Liver (tissue), 9 donors: ENCODE data around the gene WAPL. TPM values are rescaled to one million over a fixed set of nuclear protein-coding genes. Genes with fewer than 3 reads are reported as not detected.

ENCODE experiments used
- DNase-seq: peaks from one replicate; pipeline ENCODE4 v3.0.0-alpha.2; 2017; ENCODE audit warnings: low spot score
- H3K27ac ChIP-seq, 2 donors: one replicate each; pipeline ENCODE4 v1.7.0; 2013; ENCODE audit warnings: inconsistent platforms in 2 of 2, low read length in 2 of 2, control low read depth in 1 of 2, low read depth in 1 of 2, mild to moderate bottlenecking in 1 of 2
- H3K27me3 ChIP-seq, 4 donors: one replicate each; pipeline versions ENCODE4 v1.6.1 to v1.7.0; 2013; ENCODE audit warnings: low read length in 3 of 4, inconsistent platforms in 1 of 4, mild to moderate bottlenecking in 1 of 4, moderate library complexity in 1 of 4; ENCODE audit not compliant: control insufficient read depth in 4 of 4, insufficient read depth in 4 of 4
- H3K36me3 ChIP-seq, 4 donors: one replicate each; pipeline versions ENCODE4 v1.6.1 to v1.7.0; 2013; ENCODE audit warnings: low read length in 3 of 4, mild to moderate bottlenecking in 3 of 4, low read depth in 1 of 4, moderate library complexity in 1 of 4; ENCODE audit not compliant: control insufficient read depth in 4 of 4, insufficient read depth in 3 of 4
- H3K4me1 ChIP-seq, 4 donors: one replicate each; pipeline versions ENCODE4 v1.6.1 to v1.7.0; 2013; ENCODE audit warnings: low read length in 3 of 4, mild to moderate bottlenecking in 3 of 4, moderate library complexity in 1 of 4; ENCODE audit not compliant: control insufficient read depth in 4 of 4, insufficient read depth in 4 of 4
- H3K4me3 ChIP-seq, 3 donors: one replicate each; pipeline versions ENCODE4 v1.6.1 to v1.7.0; 2013; ENCODE audit warnings: low read length in 3 of 3, control low read depth in 1 of 3, low read depth in 1 of 3, mild to moderate bottlenecking in 1 of 3
- H3K9ac ChIP-seq, 2 donors: one replicate each; pipeline ENCODE4 v1.7.0; 2013; ENCODE audit warnings: low read length in 2 of 2, mild to moderate bottlenecking in 2 of 2, moderate library complexity in 2 of 2, control low read depth in 1 of 2, low read depth in 1 of 2
- H3K9me3 ChIP-seq, 4 donors: one replicate each; pipeline versions ENCODE4 v1.6.1 to v1.7.0; 2013; ENCODE audit warnings: low read length in 3 of 4; ENCODE audit not compliant: control insufficient read depth in 4 of 4
- EGR1 ChIP-seq, 2 donors: IDR thresholded peaks; 2 replicates each; pipeline ENCODE4 v1.6.1; 2016 to 2018; ENCODE audit warnings: antibody characterized with exemption in 2 of 2, low read depth in 2 of 2
- FOXA1 ChIP-seq: IDR thresholded peaks from 2 replicates; pipeline ENCODE4 v1.6.1; 2016; ENCODE audit warnings: antibody characterized with exemption
- FOXA2 ChIP-seq: IDR thresholded peaks from 2 replicates; pipeline ENCODE4 v1.6.1; 2016; ENCODE audit warnings: antibody characterized with exemption
- GABPA ChIP-seq, 2 donors: IDR thresholded peaks in 1 of 2; conservative IDR thresholded peaks in 1 of 2; 2 replicates each; pipeline ENCODE4 v1.6.1; 2016; ENCODE audit warnings: antibody characterized with exemption in 2 of 2, mild to moderate bottlenecking in 1 of 2, moderate library complexity in 1 of 2
- HNF4A ChIP-seq, 2 donors: conservative IDR thresholded peaks; 2 replicates each; pipeline ENCODE4 v1.6.1; 2016; ENCODE audit warnings: antibody characterized with exemption in 2 of 2, mild to moderate bottlenecking in 2 of 2
- HNF4G ChIP-seq: IDR thresholded peaks from 2 replicates; pipeline ENCODE4 v1.6.1; 2016; ENCODE audit warnings: antibody characterized with exemption
- JUND ChIP-seq, 2 donors: IDR thresholded peaks; 2 replicates each; pipeline ENCODE4 v1.6.1; 2016; ENCODE audit warnings: antibody characterized with exemption in 2 of 2
- NR2F2 ChIP-seq: IDR thresholded peaks from 2 replicates; pipeline ENCODE4 v1.6.1; 2016; ENCODE audit warnings: antibody characterized with exemption
- RAD21 ChIP-seq, 2 donors: IDR thresholded peaks; 2 replicates each; pipeline ENCODE4 v1.6.1; 2016; ENCODE audit warnings: antibody characterized with exemption in 2 of 2, mild to moderate bottlenecking in 2 of 2
- RXRA ChIP-seq, 2 donors: IDR thresholded peaks; 2 replicates each; pipeline ENCODE4 v1.6.1; 2017 to 2018; ENCODE audit warnings: antibody characterized with exemption in 2 of 2, mild to moderate bottlenecking in 1 of 2
- SP1 ChIP-seq: IDR thresholded peaks from 2 replicates; pipeline ENCODE4 v1.6.1; 2018; ENCODE audit warnings: antibody characterized with exemption, mild to moderate bottlenecking
- YY1 ChIP-seq: IDR thresholded peaks from 2 replicates; pipeline ENCODE4 v1.6.1; 2016; ENCODE audit warnings: antibody characterized with exemption, mild to moderate bottlenecking
- WGBS: extraction: QIAGEN DNeasy Blood & Tissue Kit; methylation state at CpG from one replicate; pipeline ENCODE4 v1.1.7; 2013; 5-methylcytosine and 5-hydroxymethylcytosine counted together
- polyA plus RNA-seq, 2 donors: library from polyadenylated mRNA; stranded (reverse) in 1 of 2; unstranded in 1 of 2; fragments of 200-250 nt in 1 of 2; fragments of >200 nt in 1 of 2; fragmentation: Nextera tagmentation in 1 of 2; extraction: Ambion mirVana in 1 of 2; gene quantifications; one replicate each; pipeline versions ENCODE4 v1.2.1 to v1.2.3, GENCODE V29; 2013 to 2015
- total RNA-seq, 2 donors: library from RNA; depleted of rRNA; stranded (reverse); fragments of >200 nt; gene quantifications; one replicate each; pipeline ENCODE4 v1.2.3, GENCODE V29; 2014
- TF ChIP-seq, protein P1 (sequence below): IDR thresholded peaks from 2 replicates; pipeline ENCODE4 v1.6.1; 2016; ENCODE audit warnings: antibody characterized with exemption
- TF ChIP-seq, protein P2 (sequence below): IDR thresholded peaks from 2 replicates; pipeline ENCODE4 v1.6.1; 2016; ENCODE audit warnings: antibody characterized with exemption
- TF ChIP-seq, protein P3 (sequence below): IDR thresholded peaks from 2 replicates; pipeline ENCODE4 v1.6.1; 2016; ENCODE audit warnings: antibody characterized with exemption, mild to moderate bottlenecking
- TF ChIP-seq, protein P4 (sequence below): fragments of 150-350 bp; IDR thresholded peaks from 2 replicates; pipeline ENCODE4 v1.5.1; 2017; ENCODE audit warnings: improper control_type of control experiment, low read depth, low read length; ENCODE audit not compliant: missing input control
- donor health status: healthy.
- donor health status: healthy.
- donor health status: healthy.
- donor health status: healthy.
- donor health status: healthy.

The WAPL gene
- total and polyA plus RNA-seq, 4 donors, result 9.7 to 37.9 (median 24.0) TPM

DNA sequence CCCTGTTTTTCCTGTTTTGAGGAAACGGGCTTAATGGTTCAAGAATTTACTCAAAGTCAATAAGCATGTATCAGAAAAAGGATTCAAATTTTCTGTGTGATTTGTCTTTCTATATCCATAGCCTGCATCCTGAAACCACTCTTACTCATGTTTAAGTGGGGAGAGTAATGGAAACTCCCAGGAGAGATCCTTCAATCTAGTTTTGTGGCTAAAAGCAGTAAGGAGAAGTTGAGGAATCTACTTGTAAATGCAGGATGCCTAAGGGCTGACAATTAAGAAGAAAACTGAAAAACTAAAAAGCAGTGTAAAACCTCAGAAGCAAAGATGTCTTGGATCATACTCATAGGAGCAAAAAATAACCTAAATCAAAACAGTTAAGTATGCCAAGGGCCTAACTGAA lies 86.9 kb downstream of the WAPL start:
- Histone ChIP-seq H3K9me3 (no peaks in the 10 kb centered on the region), H3K4me3 (no peak overlapping the region), H3K27ac (no peak overlapping the region), H3K9ac (no peak overlapping the region), H3K36me3 (peaks cover 0 to 9% (median 3%) of the 10 kb centered on the region in 4 donors), H3K27me3 (no peaks in the 10 kb centered on the region), H3K4me1 (peaks cover 6 to 33% (median 29%) of the 10 kb centered on the region in 4 donors)
- TF ChIP-seq NR2F2, result no peak
- TF ChIP-seq, protein P1, sequence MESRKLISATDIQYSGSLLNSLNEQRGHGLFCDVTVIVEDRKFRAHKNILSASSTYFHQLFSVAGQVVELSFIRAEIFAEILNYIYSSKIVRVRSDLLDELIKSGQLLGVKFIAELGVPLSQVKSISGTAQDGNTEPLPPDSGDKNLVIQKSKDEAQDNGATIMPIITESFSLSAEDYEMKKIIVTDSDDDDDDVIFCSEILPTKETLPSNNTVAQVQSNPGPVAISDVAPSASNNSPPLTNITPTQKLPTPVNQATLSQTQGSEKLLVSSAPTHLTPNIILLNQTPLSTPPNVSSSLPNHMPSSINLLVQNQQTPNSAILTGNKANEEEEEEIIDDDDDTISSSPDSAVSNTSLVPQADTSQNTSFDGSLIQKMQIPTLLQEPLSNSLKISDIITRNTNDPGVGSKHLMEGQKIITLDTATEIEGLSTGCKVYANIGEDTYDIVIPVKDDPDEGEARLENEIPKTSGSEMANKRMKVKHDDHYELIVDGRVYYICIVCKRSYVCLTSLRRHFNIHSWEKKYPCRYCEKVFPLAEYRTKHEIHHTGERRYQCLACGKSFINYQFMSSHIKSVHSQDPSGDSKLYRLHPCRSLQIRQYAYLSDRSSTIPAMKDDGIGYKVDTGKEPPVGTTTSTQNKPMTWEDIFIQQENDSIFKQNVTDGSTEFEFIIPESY, result no peak
- no peak for TF ChIP-seq JUND (IDR thresholded peaks at IDR 0.05)
- TF ChIP-seq RXRA (IDR thresholded peaks at IDR 0.05), result no peak
- no peak for TF ChIP-seq GABPA (IDR thresholded peaks at IDR 0.05 in 1 of 2, conservative IDR thresholded peaks at IDR 0.05 in 1 of 2)
- no peak for TF ChIP-seq EGR1 (IDR thresholded peaks at IDR 0.05; ENCODE audit: low read depth in 2 of 2)
- TF ChIP-seq, protein P2, sequence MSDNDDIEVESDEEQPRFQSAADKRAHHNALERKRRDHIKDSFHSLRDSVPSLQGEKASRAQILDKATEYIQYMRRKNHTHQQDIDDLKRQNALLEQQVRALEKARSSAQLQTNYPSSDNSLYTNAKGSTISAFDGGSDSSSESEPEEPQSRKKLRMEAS, result no peak
- no peak for TF ChIP-seq FOXA1
- TF ChIP-seq YY1, result no peak
- TF ChIP-seq, protein P3, sequence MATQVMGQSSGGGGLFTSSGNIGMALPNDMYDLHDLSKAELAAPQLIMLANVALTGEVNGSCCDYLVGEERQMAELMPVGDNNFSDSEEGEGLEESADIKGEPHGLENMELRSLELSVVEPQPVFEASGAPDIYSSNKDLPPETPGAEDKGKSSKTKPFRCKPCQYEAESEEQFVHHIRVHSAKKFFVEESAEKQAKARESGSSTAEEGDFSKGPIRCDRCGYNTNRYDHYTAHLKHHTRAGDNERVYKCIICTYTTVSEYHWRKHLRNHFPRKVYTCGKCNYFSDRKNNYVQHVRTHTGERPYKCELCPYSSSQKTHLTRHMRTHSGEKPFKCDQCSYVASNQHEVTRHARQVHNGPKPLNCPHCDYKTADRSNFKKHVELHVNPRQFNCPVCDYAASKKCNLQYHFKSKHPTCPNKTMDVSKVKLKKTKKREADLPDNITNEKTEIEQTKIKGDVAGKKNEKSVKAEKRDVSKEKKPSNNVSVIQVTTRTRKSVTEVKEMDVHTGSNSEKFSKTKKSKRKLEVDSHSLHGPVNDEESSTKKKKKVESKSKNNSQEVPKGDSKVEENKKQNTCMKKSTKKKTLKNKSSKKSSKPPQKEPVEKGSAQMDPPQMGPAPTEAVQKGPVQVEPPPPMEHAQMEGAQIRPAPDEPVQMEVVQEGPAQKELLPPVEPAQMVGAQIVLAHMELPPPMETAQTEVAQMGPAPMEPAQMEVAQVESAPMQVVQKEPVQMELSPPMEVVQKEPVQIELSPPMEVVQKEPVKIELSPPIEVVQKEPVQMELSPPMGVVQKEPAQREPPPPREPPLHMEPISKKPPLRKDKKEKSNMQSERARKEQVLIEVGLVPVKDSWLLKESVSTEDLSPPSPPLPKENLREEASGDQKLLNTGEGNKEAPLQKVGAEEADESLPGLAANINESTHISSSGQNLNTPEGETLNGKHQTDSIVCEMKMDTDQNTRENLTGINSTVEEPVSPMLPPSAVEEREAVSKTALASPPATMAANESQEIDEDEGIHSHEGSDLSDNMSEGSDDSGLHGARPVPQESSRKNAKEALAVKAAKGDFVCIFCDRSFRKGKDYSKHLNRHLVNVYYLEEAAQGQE, result no peak
- TF ChIP-seq RAD21 (IDR thresholded peaks at IDR 0.05), result no peak
- TF ChIP-seq SP1, result no peak
- TF ChIP-seq HNF4G, result no peak
- TF ChIP-seq, protein P4, sequence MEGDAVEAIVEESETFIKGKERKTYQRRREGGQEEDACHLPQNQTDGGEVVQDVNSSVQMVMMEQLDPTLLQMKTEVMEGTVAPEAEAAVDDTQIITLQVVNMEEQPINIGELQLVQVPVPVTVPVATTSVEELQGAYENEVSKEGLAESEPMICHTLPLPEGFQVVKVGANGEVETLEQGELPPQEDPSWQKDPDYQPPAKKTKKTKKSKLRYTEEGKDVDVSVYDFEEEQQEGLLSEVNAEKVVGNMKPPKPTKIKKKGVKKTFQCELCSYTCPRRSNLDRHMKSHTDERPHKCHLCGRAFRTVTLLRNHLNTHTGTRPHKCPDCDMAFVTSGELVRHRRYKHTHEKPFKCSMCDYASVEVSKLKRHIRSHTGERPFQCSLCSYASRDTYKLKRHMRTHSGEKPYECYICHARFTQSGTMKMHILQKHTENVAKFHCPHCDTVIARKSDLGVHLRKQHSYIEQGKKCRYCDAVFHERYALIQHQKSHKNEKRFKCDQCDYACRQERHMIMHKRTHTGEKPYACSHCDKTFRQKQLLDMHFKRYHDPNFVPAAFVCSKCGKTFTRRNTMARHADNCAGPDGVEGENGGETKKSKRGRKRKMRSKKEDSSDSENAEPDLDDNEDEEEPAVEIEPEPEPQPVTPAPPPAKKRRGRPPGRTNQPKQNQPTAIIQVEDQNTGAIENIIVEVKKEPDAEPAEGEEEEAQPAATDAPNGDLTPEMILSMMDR, result no peak
- TF ChIP-seq HNF4A (conservative IDR thresholded peaks at IDR 0.05), result no peak
- DNase-seq, result no peak
- WGBS, result 91% methylated on average over 1 of the region's 1 CpG

DNA sequence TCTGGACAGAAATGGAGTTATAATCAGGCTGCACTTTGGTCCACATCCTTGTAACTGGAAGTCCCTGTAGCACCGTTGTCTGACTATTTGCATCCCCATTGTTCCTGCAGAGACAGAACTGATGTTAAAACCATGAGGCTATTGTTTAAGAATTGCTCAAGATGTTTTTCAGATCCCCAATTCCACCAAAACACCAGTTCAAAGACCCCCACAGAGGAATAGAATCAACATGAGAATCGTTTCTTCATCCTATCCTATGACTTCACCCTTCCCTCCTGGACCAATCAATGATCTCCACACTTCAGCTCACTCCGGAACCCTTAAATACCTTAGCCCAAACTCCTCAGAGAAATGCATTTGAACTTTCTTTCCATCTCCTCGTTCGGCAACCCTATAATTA lies 97.9 kb downstream of the WAPL start:
- DNase-seq, result no peak
- Histone ChIP-seq H3K4me1 (no peaks in the 10 kb centered on the region), H3K9me3 (no peaks in the 10 kb centered on the region), H3K27me3 (no peaks in the 10 kb centered on the region), H3K36me3 (no peaks in the 10 kb centered on the region), H3K27ac (no peak overlapping the region), H3K9ac (no peak overlapping the region), H3K4me3 (no peak overlapping the region)
- TF ChIP-seq NR2F2 (no peak), SP1 (no peak), RXRA (IDR thresholded peaks at IDR 0.05) (no peak), FOXA1 (no peak), FOXA2 (no peak)
- 68% methylated on average over 5 of the region's 5 CpGs for WGBS
